ENCODE results near the gene VPS4A.
"Not testable (repeated sequence)": the region's sequence is repeated elsewhere in the genome, so short reads cannot be mapped to it uniquely, and the experiment has no call there.

VPS4A gene

DNA sequence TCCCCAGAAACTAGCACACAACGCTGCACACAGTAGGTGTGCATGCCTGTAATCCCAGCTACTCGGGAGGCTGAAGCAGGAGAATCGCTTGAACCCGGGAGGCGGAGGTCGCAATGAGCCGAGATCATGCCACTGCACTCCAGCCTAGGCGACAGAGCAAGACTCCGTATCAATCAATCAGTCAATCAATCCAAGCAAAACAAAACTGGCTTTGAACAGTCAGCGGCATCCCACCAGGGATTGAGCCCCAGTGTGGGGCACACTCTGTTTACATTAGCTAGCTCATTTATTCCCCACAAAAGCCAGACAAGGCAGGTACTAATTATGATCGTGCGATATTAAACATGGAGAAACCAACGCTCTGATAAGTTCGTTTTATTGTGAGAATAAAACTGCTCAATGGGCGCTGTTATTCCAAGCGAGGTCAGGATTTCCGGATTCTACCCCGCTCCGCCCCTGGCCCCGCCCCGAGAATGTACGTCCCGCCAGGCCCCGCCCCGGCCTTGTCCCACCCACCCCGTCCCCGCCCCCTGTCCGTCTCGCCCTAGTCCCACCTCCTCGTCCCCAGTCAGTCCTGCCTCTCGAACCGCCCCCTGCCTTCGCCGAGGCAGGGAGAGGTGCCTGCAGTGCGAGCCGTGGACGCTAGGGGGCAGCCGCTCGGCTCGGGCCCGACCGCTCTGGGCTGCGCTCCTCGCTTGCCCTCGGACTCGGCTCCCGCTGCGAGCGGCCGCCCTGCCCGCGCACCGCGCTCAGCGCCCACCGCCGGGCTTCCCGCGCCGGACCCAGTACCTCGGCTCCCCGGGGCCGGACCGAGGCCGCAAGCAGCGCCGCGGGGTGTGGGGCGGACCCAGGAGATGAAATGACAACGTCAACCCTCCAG lies at the start of gene VPS4A:
Gene VPS4A (plus strand): TSS at position 698 of the 880 bp plus-strand sequence. CDS start 162 bp downstream, at position 860.
- peak; percentile 95 for DNase-seq

DNA sequence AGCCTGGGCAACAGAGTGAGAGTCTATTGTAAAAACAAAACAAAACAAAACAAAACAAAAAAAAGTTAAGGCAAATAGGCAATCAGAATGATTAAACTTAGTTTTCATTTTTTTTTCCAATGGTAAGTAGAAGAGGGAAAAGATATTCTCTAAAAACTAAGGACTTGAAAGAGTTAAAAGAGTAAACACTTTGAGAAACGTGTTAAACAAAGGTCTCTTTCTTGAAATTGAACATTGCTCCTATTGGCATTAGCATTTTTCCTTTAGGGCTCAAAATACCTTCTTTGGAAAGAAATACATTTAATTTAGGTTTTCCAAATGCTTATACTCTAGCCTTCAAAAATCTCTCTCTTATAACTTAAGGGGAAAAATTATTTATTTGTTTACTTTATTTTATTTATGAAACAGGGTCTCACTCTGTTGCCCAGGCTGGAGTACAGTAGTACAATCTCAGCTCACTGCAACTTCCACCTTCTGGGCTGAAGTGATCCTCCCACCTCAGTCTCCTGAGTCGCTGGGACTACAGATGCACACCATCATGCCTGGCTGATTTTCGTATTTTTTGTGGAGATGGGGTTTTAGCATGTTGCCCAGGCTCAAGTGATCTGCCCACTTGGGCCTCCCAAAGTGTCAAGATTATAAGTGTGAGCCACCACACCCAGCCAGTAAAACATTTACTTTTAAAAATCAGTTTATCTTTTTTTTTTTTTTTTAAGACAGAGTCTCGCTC lies 44.7 kb upstream of the VPS4A start:
- DNase-seq, result no peak

DNA sequence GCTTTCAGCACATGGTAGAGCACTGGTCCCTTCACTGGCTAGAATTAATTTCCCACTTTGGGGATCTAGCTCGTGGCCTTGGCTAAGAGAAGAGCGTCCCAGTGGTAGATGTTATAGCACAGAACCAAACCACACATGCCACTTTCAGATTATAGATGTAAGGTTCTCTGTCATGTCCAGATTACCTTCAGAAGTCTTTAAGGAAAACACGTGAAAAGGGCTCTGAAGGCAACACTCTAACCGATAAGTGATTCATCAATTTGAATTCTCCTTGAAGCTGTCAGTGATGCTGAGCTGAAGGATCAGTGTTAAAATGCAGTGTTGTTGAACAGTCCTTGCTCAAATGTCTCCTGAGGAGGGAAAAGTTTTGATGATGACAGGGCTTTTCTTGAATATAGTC lies 43.5 kb upstream of the VPS4A start:
- no peak for DNase-seq

DNA sequence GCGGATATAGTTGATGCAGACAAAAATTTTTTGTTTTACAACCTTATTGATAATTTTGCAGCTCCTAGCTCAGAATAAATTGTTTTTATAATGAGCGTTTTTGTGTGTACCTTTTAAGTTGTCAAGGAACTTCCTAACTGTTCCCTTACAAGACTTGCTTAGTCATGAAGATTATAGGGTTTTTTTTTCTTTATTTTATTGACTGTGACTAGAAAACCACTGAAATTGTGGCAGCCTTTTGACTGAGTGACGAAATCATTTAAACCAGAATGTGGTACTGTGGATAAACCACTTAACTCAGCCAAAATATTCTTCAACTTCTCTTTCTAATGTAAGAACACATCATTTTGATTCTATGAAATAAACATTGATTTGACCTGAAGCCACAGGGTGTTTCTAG lies 40.8 kb upstream of the VPS4A start:
- peak; percentile 54 for DNase-seq

DNA sequence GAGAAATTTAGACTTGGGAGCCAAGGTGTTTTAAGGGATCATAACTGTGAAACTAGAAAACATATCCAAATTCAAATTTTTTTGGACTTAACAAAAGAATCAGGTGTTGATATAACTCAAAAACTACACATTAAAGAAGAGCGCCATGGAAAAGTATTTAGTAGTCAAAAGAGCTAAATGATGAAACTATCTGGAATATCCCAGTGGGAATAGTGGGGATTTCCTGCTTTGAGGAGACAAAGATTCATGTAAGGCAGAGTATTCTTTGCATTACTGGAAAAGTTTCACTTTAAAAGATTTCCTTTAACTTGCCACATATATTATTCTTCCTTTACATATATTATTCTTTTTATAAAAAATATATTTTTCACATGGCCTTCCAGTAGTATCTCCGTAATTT lies 40.3 kb upstream of the VPS4A start:
- DNase-seq, result peak; percentile 50

DNA sequence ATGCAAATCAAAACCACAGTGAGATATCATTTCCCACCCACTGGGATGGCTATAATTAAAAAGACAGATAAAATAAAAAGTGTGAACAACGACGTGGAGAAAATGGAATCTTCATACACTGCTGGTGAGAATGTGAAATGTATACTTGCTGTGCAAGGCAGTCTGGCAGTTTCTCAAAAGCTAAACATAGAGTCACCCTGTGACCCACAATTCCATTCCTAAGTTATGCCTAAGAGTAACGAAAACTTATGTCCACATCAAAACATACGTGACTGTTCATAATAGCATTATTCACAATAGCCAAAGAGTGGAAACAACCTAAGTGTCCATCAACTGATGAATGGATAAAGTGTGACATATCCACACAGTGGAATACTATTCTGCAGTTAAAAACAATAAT lies 38.1 kb upstream of the VPS4A start:
- peak; percentile 76 for DNase-seq

DNA sequence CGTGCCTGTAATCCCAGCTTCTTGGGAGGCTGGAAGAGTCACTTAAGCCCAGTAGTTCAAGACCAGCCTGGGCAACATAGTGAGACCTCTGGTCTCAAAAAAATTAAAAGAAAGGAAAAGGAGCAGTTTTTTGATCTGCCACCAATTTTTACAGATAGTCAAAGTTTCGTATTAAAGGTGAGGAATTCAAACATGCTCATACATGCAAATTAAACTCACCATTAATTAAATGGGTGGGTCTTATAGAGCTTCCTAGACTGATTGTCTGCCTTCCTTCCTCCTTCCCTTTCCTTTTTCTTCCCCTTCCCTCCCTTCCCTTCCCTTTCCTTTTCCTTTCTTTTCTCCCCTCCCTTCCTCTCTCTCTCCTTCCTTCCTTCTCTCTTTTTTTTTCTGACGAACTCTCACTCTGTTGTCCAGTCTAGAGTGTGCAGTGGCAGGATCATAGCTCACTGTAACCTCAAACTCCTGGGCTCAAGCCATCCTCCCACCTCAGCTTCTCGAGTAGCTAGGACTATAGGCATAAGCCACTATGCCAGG lies 36.4 kb upstream of the VPS4A start:
- DNase-seq, result no peak

DNA sequence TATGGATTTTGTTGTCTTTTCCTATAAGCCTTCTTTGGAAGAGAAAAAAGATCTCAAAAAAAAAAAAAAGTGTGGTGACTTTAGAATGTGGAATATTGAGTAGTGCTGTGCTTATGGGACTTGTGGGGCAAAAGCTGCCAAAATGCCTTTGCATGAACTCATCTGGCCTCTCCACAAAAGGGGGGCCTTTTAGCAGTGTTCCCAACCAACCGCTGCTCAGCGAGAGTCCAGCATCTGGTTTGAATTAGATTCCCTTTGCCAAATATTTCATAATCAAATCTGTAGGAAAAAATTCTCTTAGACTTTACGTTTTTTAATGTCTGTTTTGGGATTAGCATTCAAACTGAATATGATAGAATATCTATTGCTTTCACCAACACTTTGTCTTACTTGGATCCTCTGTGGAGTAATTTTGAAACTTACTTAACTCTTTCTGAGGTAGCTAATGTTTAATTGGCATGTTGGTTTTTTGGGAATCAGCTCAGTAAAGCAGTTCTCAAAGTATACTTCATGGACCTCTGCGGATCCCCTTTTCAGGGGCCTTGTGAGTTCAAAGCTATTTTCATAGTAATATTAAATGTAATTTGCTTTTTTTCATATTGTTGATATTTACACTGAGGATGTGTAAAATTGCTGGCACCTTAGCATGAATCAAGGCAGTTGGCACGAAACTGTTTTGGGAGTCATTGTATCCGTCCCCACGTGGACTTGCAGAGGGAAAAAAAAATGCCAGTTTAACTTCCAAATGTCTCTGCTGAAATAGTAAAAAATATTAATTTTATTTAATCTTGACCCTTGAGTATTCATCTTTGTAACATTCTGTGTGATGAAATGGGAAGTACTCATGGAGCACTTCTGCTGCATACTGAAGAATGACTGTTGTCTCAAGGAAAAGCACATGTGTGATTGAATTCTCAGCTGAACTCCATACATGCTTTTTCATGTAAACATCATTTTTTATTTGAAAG lies 34.7 kb upstream of the VPS4A start:
- peak; percentile 99 for DNase-seq

DNA sequence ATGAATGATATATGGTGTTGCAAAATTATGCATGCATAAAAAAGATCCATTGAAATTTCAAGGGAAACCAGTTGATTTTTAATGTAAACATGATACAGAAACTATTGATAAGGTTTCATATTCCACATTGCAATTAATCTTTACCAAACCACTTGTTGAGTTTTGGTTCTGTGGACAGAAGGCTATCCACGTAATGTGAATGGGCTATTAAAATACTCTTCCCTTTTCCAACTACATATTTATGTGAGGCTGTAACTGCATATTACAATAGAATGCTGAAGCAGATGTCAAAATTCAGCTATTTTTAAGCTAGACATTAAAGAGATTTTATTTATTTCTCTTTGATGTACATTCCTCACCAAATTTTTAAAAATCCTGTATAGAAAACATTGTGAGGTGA lies 33.7 kb upstream of the VPS4A start:
- peak; percentile 66 for DNase-seq

DNA sequence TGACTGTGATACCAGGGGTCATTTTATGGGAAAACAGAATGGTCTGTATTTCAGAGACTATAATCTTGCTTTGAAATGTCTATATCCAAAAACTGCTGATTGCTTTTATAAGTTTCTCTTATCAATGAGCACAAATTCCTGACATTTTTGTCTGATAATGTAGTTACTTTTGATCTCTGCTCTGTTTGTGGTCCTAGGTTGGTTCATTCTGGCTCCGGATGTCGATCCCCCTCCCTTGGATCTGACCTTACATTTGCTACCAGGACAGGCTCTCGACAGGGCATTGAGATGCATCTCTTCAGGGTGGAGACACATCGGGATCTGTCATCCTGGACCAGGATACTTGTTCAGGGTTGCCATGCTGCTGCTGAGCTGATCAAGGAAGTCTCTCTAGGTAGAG lies 27.3 kb upstream of the VPS4A start:
- no peak for DNase-seq

DNA sequence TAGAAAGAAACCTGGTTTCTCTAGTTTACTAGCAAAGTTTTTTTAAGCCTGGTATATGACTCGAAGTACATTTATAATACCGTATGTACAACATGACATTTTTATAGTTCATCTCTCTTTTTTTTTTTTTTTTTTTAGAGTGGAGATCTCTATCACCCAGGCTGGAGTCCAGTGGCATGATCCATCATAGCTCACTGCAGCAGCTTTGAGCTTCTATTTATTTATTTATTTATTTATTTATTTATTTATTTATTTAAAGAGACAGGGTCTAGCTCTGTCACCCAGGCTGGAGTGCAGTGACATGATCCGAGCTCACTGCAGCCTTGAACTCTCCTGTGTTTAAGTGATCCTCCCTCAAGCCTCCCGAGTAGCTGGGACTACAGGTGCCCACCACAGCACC lies 25.9 kb upstream of the VPS4A start:
- DNase-seq, result peak; percentile 21

DNA sequence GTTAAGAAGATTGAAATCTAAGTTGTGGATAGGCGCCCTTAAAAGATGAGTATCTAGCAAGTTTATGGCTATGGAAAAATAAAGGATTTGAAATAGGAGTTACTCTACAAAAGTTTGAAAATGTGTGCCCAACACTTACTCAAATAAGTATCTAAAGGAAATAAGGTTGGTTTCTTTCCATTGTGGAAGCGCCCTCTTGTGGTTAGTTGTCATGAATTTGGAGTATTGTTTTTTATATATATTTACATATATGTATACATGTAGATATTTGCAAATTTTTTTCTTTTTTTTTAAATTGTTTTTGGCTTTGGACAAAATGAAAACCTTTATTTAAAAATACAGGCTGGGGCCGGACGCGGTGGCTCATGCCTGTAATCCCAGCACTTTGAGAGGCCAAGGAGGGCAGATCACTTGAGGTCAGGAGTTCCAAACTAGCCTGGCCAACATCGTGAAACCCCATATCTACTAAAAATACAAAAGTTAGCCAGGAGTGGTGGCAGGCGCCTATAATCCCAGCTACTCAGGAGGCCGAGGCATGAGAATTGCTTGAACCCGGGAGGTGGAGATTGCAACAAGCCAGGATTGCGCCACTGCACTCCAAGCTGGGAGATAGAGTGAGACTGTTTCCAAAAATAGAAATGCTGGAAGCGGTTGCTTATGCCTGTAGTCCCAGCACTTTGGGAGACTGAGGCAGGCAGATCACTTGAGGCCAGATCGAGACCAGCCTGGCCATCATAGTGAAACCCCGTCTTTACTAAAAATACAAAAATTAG lies 24.0 kb upstream of the VPS4A start:
- peak; percentile 72 for DNase-seq

DNA sequence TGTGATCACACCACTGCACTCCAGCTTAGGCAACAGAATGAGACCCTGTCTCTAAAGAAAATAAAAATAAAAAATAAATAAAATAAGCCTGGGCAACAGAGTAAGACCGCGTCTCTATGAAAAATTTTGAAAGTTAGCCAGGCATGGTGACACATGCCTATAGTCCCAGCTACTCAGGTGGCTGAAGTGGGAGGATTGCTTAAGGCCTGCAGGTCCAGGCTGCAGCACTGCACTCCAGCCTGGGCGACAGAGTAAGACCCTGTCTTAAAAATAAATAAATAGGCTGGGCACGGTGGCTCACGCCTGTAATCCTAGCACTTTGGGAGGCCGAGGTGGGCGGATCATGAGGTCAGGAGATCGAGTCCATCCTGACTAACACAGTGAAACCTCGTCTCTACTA lies 19.5 kb upstream of the VPS4A start:
- DNase-seq, result not testable (repeated sequence)

DNA sequence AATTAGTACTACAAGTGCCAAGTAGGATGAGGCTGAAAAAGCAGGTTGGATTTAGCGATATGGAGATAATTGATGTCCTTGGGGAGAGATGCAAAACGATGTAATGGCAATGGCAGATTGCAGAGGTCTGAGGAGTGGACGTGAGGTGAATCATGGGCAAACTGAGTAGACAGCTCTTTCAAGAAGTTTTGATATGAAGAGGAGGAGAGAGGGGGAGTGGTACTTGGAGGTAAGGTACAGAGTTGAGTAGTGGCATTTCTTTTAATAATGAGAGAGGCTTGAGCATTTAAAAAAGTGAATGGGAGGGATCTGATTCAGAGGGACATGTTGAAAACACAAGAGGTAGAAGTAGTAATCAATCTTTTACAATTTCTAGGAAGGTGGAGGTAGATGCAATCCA lies 17.7 kb upstream of the VPS4A start:
- no peak for DNase-seq

DNA sequence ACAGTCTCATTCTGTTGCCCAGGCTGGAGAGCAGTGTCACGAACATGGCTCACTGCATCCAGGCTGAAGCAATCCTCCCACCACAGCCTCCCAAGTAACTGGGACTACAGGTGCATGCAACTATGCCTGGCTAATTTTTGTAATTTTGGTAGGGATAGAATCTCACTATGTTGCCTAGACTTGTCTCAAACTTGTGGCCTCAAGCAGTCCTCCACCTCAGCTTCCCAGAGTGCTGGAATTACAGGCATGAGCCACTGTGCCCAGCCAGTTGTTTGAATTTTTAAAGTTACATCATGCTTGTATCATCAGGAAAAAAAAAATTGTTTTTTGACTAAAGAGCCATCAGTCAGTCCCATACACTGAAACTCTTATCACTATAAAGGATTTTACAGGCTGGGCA lies 17.1 kb upstream of the VPS4A start:
- DNase-seq, result no peak

DNA sequence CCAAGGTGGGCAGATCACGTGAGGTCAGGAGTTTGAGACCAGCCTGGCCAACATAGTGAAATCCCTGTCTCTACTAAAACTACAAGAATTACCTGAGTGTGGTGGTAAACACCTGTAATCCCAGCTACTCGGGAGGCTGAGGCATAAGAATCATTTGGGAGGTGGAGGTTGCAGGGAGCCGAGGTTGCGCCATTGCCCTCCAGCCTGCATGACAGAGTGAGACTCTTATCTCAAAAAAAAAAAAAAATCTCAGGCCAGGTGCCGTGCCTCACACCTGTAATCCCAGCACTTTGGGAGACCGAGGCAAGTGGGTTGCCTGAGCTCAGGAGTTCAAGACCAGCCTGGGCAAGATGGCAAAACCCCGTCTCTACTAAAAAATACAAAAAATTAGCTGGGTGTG lies 14.4 kb upstream of the VPS4A start:
- not testable (repeated sequence) for DNase-seq

DNA sequence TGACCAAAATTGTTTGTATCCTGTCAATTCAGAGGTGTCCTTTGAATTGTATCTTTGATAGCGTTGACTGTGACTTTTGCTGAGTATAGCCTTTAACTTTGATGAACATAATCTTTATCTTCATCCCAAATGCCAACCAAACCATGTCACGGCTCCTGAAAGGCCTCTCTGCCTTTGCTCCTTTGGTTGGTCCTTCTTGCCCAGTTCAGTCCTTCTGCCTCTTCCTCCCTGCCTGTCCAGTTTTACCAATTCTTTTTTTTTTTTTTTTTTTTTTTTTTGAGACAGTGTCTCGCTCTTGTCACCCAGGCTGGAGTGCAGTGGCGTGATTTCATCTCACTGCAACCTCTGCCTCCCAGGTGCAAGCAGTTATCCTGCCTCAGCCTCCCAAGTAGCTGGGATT lies 12.9 kb upstream of the VPS4A start:
- no peak for DNase-seq

DNA sequence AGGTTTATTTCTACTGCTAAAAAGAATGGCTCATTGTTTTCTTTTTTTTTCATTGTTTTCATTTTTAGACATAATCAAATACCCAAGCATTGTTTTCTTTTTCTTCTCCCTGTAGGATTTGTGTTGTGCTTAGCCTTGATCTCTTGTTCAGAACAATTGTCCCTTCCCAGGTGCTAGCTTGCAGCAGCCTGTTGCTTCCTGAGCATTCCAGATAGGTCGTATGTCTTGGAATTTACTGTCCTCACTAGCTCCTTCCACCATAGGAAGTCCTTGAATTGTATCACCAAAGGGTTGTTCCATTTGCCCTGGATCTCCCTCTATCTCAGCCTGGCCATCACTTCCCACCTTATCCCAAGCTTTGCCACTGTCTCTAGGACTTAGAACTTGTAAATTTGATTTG lies 10.0 kb upstream of the VPS4A start:
- DNase-seq, result no peak

DNA sequence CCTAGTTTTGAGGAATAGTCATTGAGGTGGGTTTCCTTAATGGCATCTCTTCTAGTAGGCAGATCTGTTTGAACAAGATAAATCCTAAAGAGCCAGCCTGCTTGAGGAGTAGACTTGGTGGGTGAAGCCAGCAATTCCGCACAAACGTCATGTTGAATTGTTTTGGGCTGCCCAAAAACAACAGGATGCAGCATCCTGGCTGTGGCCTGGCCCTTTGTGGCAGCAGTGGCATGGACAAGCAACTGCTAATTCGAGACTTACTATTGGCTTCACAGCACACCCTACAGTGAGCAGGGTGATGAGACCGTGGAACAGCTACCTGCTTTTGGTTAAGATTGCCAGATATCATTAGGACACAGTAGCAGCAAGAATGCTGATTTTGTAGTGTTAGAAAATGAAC lies 9.3 kb upstream of the VPS4A start:
- DNase-seq, result no peak

DNA sequence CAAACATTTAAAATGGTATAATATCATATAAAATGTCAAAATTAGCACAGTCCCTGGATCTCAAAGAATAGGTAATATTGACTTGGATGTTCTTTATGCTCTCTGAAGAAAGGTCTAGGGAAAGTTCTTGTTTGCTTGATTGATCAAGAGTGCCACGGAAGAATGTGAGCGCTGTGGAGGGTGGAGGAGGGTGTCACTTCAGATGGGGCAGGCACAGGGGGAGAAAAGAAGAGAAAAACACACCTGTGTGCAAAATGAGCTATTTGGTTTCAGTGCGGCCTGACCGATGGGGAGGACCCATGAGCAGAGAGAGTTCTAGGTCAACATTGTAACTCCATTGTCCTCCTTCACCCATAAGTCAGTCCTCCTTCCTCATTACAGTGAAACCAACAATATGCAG lies 8.8 kb upstream of the VPS4A start:
- DNase-seq, result no peak

DNA sequence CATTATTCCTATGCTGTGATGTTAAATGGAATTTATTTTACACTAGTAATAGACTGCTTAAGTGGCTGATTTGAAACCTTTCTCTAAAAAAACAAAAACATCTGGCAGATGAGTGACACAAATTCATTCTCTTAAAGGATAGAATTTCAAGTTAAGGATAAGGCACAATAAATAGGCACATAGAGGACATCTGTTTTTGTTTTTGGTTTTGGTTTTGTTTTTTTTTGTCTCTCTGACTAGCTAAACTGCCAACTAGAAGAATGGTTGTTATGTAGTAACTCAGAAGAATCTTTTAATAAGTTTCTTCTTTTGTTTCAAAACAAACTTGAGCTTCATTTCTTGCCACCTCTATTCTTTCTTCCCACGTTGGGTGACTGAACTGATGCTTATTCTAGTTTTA lies 5.1 kb upstream of the VPS4A start:
- DNase-seq, result no peak

DNA sequence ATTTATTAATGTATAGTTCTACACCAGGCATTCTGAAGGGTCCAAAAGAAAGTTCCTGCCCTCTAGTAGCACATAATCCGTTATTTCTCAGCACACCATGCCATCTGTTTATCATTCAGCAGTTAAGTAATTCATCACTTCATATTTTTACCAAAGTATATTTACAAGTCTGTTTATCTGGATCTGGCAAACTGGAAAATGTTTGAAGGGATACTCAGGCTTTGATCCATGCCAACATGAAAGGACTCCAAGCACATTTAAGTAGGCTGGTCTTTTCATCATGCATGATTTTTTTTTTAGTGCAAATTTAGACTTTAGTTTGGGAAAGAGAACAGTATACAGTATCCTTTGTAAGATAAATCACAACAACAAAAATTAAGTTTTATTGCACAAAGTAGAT lies 4.1 kb upstream of the VPS4A start:
- DNase-seq, result no peak
